Right hindlimb (tissue), 1 donor: ENCODE measurements around the gene TSPAN32.

Experiments used
- DNase-seq: peaks from one replicate; pipeline ENCODE4 v3.0.0-alpha.2; 2018

The TSPAN32 gene

GRCh38 chr11:2301631-2302305, at the start of gene TSPAN32, which contains the start of gene C11orf21:
Gene TSPAN32 (plus strand): TSS chr11:2302013. CDS start chr11:2302150, 137 bp downstream.
Gene C11orf21 (minus strand): TSS chr11:2301918. CDS start chr11:2301808, 110 bp downstream.
- DNase-seq, result peak; percentile 64

- DNase-seq, result no peak
These were observed 49.8 kb upstream of the TSPAN32 start for GRCh38 chr11:2252018-2252417.

- no peak for DNase-seq
These were observed 45.4 kb upstream of the TSPAN32 start for GRCh38 chr11:2256293-2256913.

- DNase-seq, result no peak
These were observed 44.7 kb upstream of the TSPAN32 start for GRCh38 chr11:2256951-2257700.

- DNase-seq, result no peak
These were observed 43.0 kb upstream of the TSPAN32 start for GRCh38 chr11:2258501-2259465.

- DNase-seq, result no peak
These were observed 42.4 kb upstream of the TSPAN32 start for GRCh38 chr11:2259466-2259830.

GRCh38 chr11:2259897-2260451, 41.8 kb upstream of the TSPAN32 start:
- no peak for DNase-seq

- DNase-seq, result no peak
These were observed 41.1 kb upstream of the TSPAN32 start for GRCh38 chr11:2260491-2261364.

- no peak for DNase-seq
These were observed 40.2 kb upstream of the TSPAN32 start for GRCh38 chr11:2261436-2262230.

- no peak for DNase-seq
These were observed 39.3 kb upstream of the TSPAN32 start for GRCh38 chr11:2262301-2263070.

GRCh38 chr11:2263071-2263565, 38.7 kb upstream of the TSPAN32 start:
- no peak for DNase-seq

- no peak for DNase-seq
These were observed 38.0 kb upstream of the TSPAN32 start for GRCh38 chr11:2263724-2264360.

GRCh38 chr11:2264366-2265053, 37.3 kb upstream of the TSPAN32 start:
- DNase-seq, result no peak

GRCh38 chr11:2265396-2265795, 36.4 kb upstream of the TSPAN32 start:
- DNase-seq, result no peak

- DNase-seq, result no peak
These were observed 35.8 kb upstream of the TSPAN32 start for GRCh38 chr11:2265854-2266585.

- DNase-seq, result no peak
These were observed 35.1 kb upstream of the TSPAN32 start for GRCh38 chr11:2266586-2267305.

- DNase-seq, result no peak
These were observed 34.4 kb upstream of the TSPAN32 start for GRCh38 chr11:2267306-2267850.
